ENCODE results near the gene SPNS1.

GRCh38 chr16:29009050-29009837 lies 34.7 kb downstream of the SPNS1 start:
- TF ChIP-seq REST (IDR thresholded peaks at IDR 0.05; ENCODE audit: insufficient read depth in 1 of 2, low read depth in 2 of 2, low read length in 1 of 2) (no peak), CTCF (IDR thresholded peaks at IDR 0.05) (no peak), TCF7L2 (IDR thresholded peaks at IDR 0.05; ENCODE audit: low read depth, low read length) (no peak), POLR2AphosphoS5 (IDR thresholded peaks at IDR 0.05; ENCODE audit: low read depth, low read length) (no peak), SIN3A (IDR thresholded peaks at IDR 0.05; ENCODE audit: borderline replicate concordance, insufficient read depth, low read depth, low read length) (no peak)
